HG02938 (cell line): ENCODE data around the gene SUPT6H.
"Not testable (repeated sequence)": the region's sequence is repeated elsewhere in the genome, so short reads cannot be mapped to it uniquely, and the experiment has no call there.

Experiments
- ATAC-seq: cut with Tn5 transposase; IDR thresholded peaks from one replicate; pipeline ENCODE4 v1.9.1; 2021; ENCODE audit warnings: mild to moderate bottlenecking, moderate library complexity; ENCODE audit not compliant: unreplicated experiment

The SUPT6H gene

DNA sequence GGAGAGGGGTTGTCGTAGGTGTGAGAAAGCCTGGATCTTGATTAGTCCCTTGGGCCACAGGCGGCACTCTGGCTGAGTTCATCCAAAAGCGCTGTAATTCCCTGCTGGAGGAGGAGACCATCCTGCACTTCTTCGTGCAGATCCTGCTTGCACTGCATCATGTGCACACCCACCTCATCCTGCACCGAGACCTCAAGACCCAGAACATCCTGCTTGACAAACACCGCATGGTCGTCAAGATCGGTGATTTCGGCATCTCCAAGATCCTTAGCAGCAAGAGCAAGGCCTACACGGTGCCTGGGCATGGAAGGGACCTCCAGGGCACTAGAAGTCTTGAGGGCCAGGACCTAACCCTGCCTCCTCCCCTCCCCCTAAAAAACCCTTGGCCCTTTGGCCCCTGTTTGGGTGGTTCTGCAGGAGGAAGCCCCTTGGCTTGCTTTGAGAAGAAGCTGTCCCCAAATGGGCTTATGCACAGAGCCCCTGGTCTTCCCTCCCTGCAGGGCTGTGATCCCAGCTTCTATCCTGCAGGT is 72.8 kb downstream of the SUPT6H start:
- no peak for ATAC-seq

DNA sequence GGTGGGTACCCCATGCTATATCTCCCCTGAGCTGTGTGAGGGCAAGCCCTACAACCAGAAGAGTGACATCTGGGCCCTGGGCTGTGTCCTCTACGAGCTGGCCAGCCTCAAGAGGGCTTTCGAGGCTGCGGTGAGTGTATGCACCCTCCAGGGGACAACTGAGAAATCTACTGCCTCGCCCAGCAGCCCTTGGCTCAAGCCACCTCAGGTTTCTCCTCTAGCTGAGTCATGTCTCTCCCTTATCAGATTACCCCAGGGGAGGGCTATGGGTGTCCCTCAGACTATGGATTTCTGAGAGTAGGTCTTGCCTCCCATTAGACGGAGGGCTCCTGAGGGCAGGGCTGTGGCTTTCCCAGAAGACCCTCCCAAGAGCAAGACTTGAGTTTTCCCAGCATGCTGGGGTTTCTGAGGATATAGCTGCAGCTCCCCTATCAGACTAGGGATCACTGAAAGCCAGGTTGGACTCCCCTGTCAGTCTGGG is 73.3 kb downstream of the SUPT6H start:
- ATAC-seq: no peak

DNA sequence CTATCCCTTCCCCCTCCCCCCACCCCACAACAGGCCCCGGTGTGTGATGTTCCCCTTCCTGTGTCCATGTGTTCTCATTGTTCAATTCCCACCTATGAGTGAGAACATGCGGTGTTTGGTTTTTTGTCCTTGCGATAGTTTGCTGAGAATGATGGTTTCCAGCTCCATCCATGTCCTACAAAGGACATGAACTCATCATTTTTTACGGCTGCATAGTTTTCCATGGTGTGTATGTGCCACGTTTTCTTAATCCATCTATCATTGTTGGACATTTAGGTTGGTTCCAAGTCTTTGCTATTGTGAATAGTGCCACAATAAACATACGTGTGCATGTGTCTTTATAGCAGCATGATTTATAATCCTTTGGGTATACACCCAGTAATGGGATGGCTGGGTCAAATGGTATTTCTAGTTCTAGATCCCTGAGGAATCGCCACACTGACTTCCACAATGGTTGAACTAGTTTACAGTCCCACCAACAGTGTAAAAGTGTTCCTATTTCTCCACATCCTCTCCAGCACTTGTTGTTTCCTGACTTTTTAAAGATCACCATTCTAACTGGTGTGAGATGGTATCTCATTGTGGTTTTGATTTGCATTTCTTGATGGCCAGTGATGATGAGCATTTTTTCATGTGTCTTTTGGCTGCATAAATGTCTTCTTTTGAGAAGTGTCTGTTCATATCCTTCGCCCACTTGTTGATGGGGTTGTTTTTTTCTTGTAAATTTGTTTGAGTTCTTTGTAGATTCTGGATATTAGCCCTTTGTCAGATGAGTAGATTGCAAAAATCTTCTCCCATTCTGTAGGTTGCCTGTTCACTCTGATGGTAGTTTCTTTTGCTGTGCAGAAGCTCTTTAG is 74.1 kb downstream of the SUPT6H start:
- not testable (repeated sequence) for ATAC-seq

DNA sequence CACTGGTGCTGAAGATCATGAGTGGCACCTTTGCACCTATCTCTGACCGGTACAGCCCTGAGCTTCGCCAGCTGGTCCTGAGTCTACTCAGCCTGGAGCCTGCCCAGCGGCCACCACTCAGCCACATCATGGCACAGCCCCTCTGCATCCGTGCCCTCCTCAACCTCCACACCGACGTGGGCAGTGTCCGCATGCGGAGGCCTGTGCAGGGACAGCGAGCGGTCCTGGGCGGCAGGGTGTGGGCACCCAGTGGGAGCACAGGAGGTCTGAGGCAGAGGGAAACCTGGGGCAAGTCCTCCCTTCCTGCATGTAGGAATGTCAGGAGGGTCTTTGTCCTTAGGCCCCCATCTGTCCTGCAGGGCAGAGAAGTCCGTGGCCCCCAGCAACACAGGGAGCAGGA is 75.3 kb downstream of the SUPT6H start:
- no peak for ATAC-seq

DNA sequence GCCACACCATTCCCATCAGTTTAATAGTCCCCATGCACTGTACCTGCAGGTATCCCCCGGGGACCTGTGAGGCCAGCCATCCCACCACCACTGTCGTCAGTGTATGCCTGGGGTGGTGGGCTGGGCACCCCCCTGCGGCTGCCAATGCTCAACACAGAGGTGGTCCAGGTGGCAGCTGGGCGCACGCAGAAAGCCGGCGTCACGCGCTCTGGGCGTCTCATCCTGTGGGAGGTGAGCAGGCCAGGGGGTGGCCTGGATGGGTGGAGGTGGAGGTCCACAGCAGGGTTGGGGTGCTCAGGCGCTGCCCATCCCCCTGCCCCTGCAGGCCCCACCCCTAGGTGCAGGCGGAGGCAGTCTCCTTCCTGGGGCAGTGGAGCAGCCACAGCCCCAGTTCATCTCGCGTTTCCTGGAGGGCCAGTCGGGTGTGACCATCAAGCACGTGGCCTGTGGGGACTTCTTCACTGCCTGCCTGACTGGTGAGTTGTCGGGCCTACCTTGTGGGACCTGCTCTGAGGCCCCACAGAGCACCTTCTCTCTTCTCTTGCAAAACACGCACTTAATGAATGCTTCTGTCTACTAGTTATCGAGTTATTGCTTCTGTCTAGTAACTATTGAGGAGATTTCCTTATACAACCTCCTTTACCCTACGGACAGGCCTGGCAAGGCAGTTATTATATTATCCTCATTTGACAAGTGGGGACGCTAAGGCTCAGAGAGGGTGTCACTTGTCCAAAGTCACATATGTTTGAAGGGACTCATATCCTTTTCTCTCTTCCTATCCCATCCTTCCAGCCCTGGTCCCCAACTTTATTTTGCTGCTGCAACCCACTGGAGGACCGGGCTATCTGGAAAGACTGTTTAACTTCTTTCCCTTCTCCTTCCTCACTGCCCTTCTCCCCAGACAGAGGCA is 76.0 kb downstream of the SUPT6H start:
- peak; percentile 71 for ATAC-seq

GRCh38 chr17:28738680-28739384 is 76.8 kb downstream of the SUPT6H start:
- no peak for ATAC-seq

DNA sequence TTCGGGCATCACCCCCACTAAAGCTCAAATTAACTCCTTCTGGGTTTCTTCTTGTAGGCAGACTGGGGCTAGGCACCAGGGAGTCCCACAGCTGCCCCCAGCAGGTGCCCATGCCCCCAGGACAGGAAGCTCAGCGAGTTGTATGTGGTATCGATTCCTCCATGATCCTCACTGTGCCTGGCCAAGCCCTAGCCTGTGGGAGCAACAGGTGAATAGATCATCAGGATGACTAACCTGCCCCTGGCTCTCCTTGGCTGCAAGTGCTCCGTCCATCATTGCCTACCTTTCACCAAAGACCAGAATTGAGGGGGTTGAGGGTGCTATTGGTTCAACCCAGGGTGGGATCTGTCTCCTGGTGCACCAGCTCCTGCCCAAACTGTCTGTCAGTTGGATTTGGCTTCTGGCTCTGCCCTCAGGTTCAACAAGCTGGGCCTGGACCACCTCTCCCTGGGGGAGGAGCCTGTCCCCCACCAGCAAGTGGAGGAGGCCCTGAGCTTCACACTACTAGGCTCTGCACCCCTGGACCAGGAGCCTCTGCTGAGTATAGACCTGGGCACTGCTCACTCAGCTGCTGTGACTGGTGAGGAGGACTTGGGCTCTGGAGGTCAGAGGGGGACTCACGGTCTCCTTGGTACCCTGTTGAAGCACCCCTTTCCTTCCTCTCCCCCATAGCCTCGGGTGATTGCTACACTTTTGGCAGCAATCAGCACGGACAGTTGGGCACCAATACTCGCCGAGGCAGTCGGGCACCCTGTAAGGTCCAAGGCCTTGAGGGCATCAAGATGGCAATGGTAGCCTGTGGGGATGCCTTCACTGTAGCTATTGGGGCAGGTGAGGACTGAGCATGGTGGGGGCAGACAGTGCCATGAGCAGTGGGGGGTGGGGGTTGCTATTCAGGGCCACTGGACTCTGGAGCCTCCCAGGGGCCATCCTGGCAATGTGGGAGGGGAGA is 78.7 kb downstream of the SUPT6H start:
- ATAC-seq: no peak

- no peak for ATAC-seq
These were observed 79.6 kb downstream of the SUPT6H start for GRCh38 chr17:28741358-28742349.

DNA sequence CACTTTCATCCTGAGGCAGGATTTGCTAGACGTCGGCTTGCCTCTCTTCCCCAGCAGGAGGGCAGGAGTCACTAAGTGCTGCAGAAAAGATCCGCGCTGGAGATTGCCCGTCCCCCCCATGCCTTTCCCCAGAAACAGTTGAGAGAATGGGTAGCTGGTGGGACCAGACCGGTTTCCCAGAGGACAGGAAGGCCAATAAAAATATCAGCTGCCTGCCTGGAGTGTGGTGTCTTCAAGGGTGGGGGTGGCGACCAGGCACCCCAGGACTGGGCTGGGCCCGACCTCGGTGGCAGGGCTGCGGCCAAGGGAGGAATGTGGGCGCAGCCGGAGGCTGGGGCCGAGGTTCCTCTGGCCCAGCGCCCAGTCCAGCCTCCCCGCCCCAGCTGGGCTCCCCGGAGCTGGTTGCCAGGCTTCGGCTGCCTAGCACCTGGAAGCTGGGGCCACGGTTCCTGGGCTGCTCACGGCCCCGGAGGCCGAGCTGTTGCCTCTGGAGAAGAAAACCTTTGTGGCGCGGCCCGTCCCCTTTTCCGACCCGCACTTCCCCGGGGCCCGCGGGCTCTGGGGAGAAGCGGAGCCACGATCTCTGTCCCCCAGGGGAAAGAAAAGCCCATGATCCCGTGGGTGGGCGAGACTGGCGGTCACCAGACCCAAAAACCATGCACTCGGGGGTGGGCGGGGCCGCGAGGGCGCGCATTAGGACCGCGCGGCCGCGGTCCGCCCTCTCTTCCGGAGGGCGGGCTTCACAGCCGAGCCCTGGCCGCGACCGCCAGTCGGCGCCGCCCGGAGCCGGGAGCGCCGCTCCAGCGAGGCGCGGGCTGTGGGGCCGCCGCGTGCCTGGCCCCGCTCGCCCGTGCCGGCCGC is 81.5 kb downstream of the SUPT6H start, which contains the start of gene TRAF4:
TSS of gene TRAF4 (plus strand) at position 769 of the 861 bp plus-strand sequence. CDS start 102 bp downstream, outside the sequence.
- ATAC-seq: peak; percentile 50

- ATAC-seq: peak; percentile 18
These were observed 82.3 kb downstream of the SUPT6H start for GRCh38 chr17:28744104-28744971.

DNA sequence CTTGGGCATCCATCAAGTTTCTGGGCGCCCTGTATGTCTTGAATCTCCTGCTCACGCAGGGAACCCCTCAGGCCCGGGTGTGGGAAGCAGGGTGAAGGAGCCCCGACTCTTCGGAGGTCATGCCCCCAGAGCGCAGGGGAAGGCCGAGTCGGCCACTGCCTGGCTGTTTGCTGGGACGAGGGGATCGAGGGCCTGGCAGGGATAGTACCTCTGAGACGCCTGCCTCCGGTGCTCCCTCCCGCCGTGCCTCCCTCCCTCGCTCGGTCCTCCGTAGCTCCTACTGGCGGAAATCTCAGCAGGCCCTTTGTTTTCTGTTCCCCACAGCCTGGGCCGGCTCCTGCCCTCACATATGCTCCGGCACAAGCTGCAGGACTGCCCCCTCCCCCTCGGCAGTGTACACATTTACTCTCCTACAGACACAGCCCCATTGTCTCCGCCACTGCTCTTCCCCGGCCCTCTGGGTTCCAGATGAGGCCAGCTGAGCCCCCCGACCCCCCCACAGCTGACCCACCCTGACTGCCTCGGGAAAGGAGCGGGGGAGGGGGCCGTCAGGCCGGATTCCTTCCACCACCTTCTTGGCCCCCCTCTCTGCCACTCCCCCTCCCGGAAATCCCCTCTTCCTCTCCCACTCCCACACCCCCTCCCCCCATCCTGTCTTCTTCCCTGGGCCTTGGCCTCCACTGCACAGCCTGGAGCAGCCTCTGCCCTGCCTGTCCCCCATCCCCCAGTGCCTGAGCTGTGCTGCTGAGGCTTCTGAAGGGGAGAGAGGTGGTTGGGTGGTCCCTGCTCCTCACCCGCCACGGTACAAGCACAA is 83.2 kb downstream of the SUPT6H start:
- ATAC-seq: no peak

DNA sequence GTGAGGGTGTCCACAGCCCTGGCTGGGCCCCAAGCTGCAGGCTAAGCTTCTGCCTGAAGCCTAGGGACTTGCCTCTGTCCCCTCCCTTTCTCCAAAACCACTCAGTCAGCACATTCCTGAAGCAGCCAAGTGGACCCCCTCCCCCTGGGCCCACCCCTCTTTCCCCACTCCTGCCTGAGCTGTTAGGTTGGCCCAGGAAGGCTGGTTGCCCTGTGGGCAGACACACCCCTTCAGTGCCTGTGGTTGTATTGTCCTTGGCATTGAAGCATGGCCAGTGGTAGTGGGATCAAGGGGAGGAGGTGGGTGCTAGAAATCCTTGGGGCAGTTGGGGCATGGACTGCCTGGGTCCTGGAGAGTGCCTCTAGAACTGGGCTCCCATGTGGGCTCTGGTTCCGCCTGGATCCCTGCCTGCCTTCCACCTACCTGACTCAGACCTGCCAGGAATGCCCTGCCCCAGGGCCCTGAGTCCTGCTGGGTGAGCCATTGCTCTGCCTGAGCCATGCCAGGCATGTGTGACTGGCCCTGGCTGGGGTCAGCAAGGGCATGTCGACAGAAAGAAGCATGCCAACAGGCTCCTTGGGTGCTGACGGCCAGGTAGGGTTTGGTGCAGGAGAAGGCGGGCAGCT is 83.9 kb downstream of the SUPT6H start:
- no peak for ATAC-seq

- no peak for ATAC-seq
These were observed 84.6 kb downstream of the SUPT6H start for GRCh38 chr17:28746611-28747050.

DNA sequence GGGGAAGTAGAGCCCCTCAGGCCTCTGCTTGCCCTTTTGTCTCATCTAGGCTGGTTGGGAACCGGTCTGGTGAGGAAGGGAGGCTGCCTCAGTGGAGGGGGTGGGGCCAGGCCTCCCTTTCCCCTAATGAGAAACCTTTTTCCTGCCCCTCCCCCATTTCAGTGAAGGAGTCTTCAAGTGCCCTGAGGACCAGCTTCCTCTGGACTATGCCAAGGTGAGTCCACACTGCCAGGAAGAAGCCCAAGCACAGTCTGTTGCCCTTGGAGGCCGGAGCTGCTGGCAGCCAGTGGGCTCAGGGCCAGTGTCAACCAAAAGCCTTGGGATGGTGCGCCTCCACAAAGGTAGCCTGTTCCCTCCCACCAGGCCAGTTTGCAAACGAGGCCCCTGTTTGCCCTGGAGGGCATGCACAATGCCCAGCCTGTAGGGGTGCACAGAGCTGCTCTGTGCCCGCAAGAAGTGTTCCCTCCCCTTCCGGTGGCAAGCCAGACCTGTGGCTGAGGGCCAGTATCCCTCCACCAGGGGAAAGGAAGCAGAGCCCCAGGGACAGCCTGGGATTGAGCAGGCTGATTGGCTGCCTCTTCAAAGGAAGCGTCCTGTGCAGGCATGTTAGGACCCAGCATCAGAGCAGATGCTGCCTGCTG is 85.2 kb downstream of the SUPT6H start:
- no peak for ATAC-seq
